DMS114 treated with DMSO at 0.1 percent for 48 hours (cell line): ENCODE measurements around the gene CD22.

Experiments used
- DNase-seq: peaks from one replicate; lab custom pipeline; 2025; ENCODE audit not compliant: unreplicated experiment; lab: John Stamatoyannopoulos, UW

The CD22 gene

GRCh38 chr19:35295792-35296462 lies 33.1 kb upstream of the CD22 start:
- no peak for DNase-seq

- no peak for DNase-seq
Measured at GRCh38 chr19:35296644-35297514, 32.1 kb upstream of the CD22 start.

GRCh38 chr19:35297515-35297848 lies 31.5 kb upstream of the CD22 start:
- no peak for DNase-seq

- DNase-seq, result no peak
Measured at GRCh38 chr19:35297922-35298321, 31.1 kb upstream of the CD22 start.

GRCh38 chr19:35298561-35298972 lies 30.4 kb upstream of the CD22 start:
- DNase-seq, result no peak

- no peak for DNase-seq
Measured at GRCh38 chr19:35299523-35300338, 29.3 kb upstream of the CD22 start.

GRCh38 chr19:35300339-35300649 lies 28.7 kb upstream of the CD22 start:
- no peak for DNase-seq

GRCh38 chr19:35301961-35302360 lies 27.0 kb upstream of the CD22 start:
- DNase-seq, result no peak

GRCh38 chr19:35302446-35302845 lies 26.5 kb upstream of the CD22 start:
- no peak for DNase-seq

- no peak for DNase-seq
Measured at GRCh38 chr19:35303357-35303915, 25.6 kb upstream of the CD22 start.

GRCh38 chr19:35304036-35304435 lies 25.0 kb upstream of the CD22 start:
- no peak for DNase-seq

- DNase-seq, result no peak
Measured at GRCh38 chr19:35305181-35305580, 23.8 kb upstream of the CD22 start.

GRCh38 chr19:35306473-35307246 lies 22.3 kb upstream of the CD22 start:
- DNase-seq, result no peak

- DNase-seq, result no peak
Measured at GRCh38 chr19:35307931-35308330, 21.1 kb upstream of the CD22 start.

- DNase-seq, result no peak
Measured at GRCh38 chr19:35308910-35309309, 20.1 kb upstream of the CD22 start.

GRCh38 chr19:35309481-35310279 lies 19.3 kb upstream of the CD22 start:
- DNase-seq, result no peak

- no peak for DNase-seq
Measured at GRCh38 chr19:35310331-35310730, 18.7 kb upstream of the CD22 start.

- DNase-seq, result no peak
Measured at GRCh38 chr19:35310811-35311465, 18.0 kb upstream of the CD22 start.

GRCh38 chr19:35311901-35312665 lies 16.9 kb upstream of the CD22 start:
- no peak for DNase-seq
